ENCODE results near the gene ZNF678. TPM values are rescaled to one million over a fixed set of nuclear protein-coding genes. Genes with fewer than 3 reads are reported as not detected.
"Not testable (repeated sequence)": the region's sequence is repeated elsewhere in the genome, so short reads cannot be mapped to it uniquely, and the experiment has no call there.

The ZNF678 gene
- polyA plus RNA-seq, 1 donor from 2014 or later, result 9.3 TPM

- no peaks in the 10 kb centered on the region for H3K27me3 Mint-ChIP-seq
- peaks cover 10 to 41% (median 15%) of the 10 kb centered on the region in 3 donors for H3K9me3 Mint-ChIP-seq
- H3K4me3 Mint-ChIP-seq, result peak overlapping the region in 1 of 4 donors; percentile 27
- H3K4me1 Mint-ChIP-seq, result peaks cover 2 to 7% (median 4%) of the 10 kb centered on the region in 3 donors
- peaks cover 25% of the 10 kb centered on the region for H3K36me3 Mint-ChIP-seq
- no peak overlapping the region for H3K27ac Mint-ChIP-seq
These were observed 40.0 kb downstream of the ZNF678 start for GRCh38 chr1:227603327-227603726.

GRCh38 chr1:227604446-227604845 lies 41.1 kb downstream of the ZNF678 start:
- Mint-ChIP-seq H3K9me3 (peaks cover 5 to 31% (median 18%) of the 10 kb centered on the region in 3 donors), H3K36me3 (peaks cover 20% of the 10 kb centered on the region), H3K4me1 (peaks cover 2 to 7% (median 4%) of the 10 kb centered on the region in 3 donors), H3K4me3 (no peak overlapping the region), H3K27me3 (no peaks in the 10 kb centered on the region), H3K27ac (no peak overlapping the region)

- Mint-ChIP-seq H3K9me3 (peaks cover 5 to 29% (median 13%) of the 10 kb centered on the region in 3 donors), H3K36me3 (peaks cover 14% of the 10 kb centered on the region)
- not testable (repeated sequence) for H3K27me3 Mint-ChIP-seq, H3K4me1 Mint-ChIP-seq, H3K27ac Mint-ChIP-seq, H3K4me3 Mint-ChIP-seq
These were observed 42.9 kb downstream of the ZNF678 start for GRCh38 chr1:227606271-227606670.

GRCh38 chr1:227607336-227607898 lies 44.1 kb downstream of the ZNF678 start:
- no peaks in the 10 kb centered on the region for H3K27me3 Mint-ChIP-seq
- peaks cover 0 to 2% (median 0%) of the 10 kb centered on the region in 3 donors for H3K4me1 Mint-ChIP-seq
- no peak overlapping the region for H3K27ac Mint-ChIP-seq
- H3K4me3 Mint-ChIP-seq, result no peak overlapping the region
- H3K9me3 Mint-ChIP-seq, result peaks cover 5 to 32% (median 15%) of the 10 kb centered on the region in 3 donors
- peaks cover 15% of the 10 kb centered on the region for H3K36me3 Mint-ChIP-seq

GRCh38 chr1:227612658-227613057 lies 49.3 kb downstream of the ZNF678 start:
- Mint-ChIP-seq H3K4me3 (no peak overlapping the region), H3K27me3 (no peaks in the 10 kb centered on the region), H3K36me3 (peaks cover 32% of the 10 kb centered on the region), H3K4me1 (peaks cover 0 to 5% (median 4%) of the 10 kb centered on the region in 3 donors), H3K27ac (no peak overlapping the region), H3K9me3 (peaks cover 10 to 29% (median 18%) of the 10 kb centered on the region in 3 donors)

- Mint-ChIP-seq H3K4me3 (peak overlapping the region in 1 of 4 donors; percentile 34), H3K36me3 (peaks cover 34% of the 10 kb centered on the region), H3K27ac (no peak overlapping the region), H3K4me1 (peaks cover 0 to 5% (median 4%) of the 10 kb centered on the region in 3 donors), H3K27me3 (no peaks in the 10 kb centered on the region), H3K9me3 (peaks cover 12 to 29% (median 19%) of the 10 kb centered on the region in 3 donors)
These were observed 50.2 kb downstream of the ZNF678 start for GRCh38 chr1:227613526-227613925.

GRCh38 chr1:227621211-227621610 lies 57.9 kb downstream of the ZNF678 start:
- H3K9me3 Mint-ChIP-seq, result peaks cover 19 to 38% (median 32%) of the 10 kb centered on the region in 3 donors
- H3K27me3 Mint-ChIP-seq, result no peaks in the 10 kb centered on the region
- peak overlapping the region in 1 of 4 donors; percentile 43 for H3K4me3 Mint-ChIP-seq
- H3K27ac Mint-ChIP-seq, result no peak overlapping the region
- H3K36me3 Mint-ChIP-seq, result peaks cover 31% of the 10 kb centered on the region
- peaks cover 0 to 2% (median 2%) of the 10 kb centered on the region in 3 donors for H3K4me1 Mint-ChIP-seq

GRCh38 chr1:227622739-227623475 lies 59.6 kb downstream of the ZNF678 start:
- H3K27me3 Mint-ChIP-seq, result no peaks in the 10 kb centered on the region
- H3K27ac Mint-ChIP-seq, result no peak overlapping the region
- peaks cover 0 to 2% (median 0%) of the 10 kb centered on the region in 3 donors for H3K4me1 Mint-ChIP-seq
- H3K4me3 Mint-ChIP-seq, result no peak overlapping the region
- H3K9me3 Mint-ChIP-seq, result peaks cover 17 to 48% (median 41%) of the 10 kb centered on the region in 3 donors
- H3K36me3 Mint-ChIP-seq, result peaks cover 30% of the 10 kb centered on the region

GRCh38 chr1:227632325-227632724 lies 69.0 kb downstream of the ZNF678 start:
- Mint-ChIP-seq H3K4me1 (no peaks in the 10 kb centered on the region), H3K27ac (no peak overlapping the region), H3K4me3 (peak overlapping the region in 1 of 4 donors; percentile 87), H3K27me3 (no peaks in the 10 kb centered on the region), H3K9me3 (peaks cover 8 to 40% (median 23%) of the 10 kb centered on the region in 3 donors), H3K36me3 (peaks cover 24% of the 10 kb centered on the region)

GRCh38 chr1:227635596-227635995 lies 72.2 kb downstream of the ZNF678 start:
- Mint-ChIP-seq H3K4me3 (peak overlapping the region in 1 of 4 donors; percentile 41), H3K9me3 (peaks cover 4 to 37% (median 19%) of the 10 kb centered on the region in 3 donors), H3K36me3 (peaks cover 25% of the 10 kb centered on the region), H3K27ac (no peak overlapping the region), H3K4me1 (no peaks in the 10 kb centered on the region), H3K27me3 (no peaks in the 10 kb centered on the region)

- Mint-ChIP-seq H3K27ac (no peak overlapping the region), H3K27me3 (no peaks in the 10 kb centered on the region), H3K9me3 (peaks cover 7 to 49% (median 48%) of the 10 kb centered on the region in 3 donors), H3K4me1 (no peaks in the 10 kb centered on the region), H3K4me3 (peak overlapping the region in 1 of 4 donors; percentile 50), H3K36me3 (peaks cover 39% of the 10 kb centered on the region)
These were observed 91.1 kb downstream of the ZNF678 start for GRCh38 chr1:227654431-227654830.

- Mint-ChIP-seq H3K4me1 (no peaks in the 10 kb centered on the region), H3K36me3 (peaks cover 38% of the 10 kb centered on the region), H3K9me3 (peaks cover 9 to 46% (median 46%) of the 10 kb centered on the region in 3 donors), H3K27me3 (no peaks in the 10 kb centered on the region), H3K27ac (no peak overlapping the region), H3K4me3 (no peak overlapping the region)
These were observed 91.7 kb downstream of the ZNF678 start for GRCh38 chr1:227654858-227655752.

GRCh38 chr1:227661495-227661894 lies 98.1 kb downstream of the ZNF678 start:
- Mint-ChIP-seq H3K27ac (no peak overlapping the region), H3K36me3 (peaks cover 16% of the 10 kb centered on the region), H3K4me3 (no peak overlapping the region), H3K9me3 (peaks cover 19 to 45% (median 39%) of the 10 kb centered on the region in 3 donors), H3K27me3 (no peaks in the 10 kb centered on the region), H3K4me1 (no peaks in the 10 kb centered on the region)

GRCh38 chr1:227662933-227663332 lies 99.6 kb downstream of the ZNF678 start:
- H3K9me3 Mint-ChIP-seq, result peaks cover 19 to 57% (median 36%) of the 10 kb centered on the region in 3 donors
- H3K27ac Mint-ChIP-seq, result no peak overlapping the region
- H3K4me1 Mint-ChIP-seq, result no peaks in the 10 kb centered on the region
- no peaks in the 10 kb centered on the region for H3K27me3 Mint-ChIP-seq
- no peak overlapping the region for H3K4me3 Mint-ChIP-seq
- peaks cover 14% of the 10 kb centered on the region for H3K36me3 Mint-ChIP-seq

- H3K4me1 Mint-ChIP-seq, result no peaks in the 10 kb centered on the region
- H3K36me3 Mint-ChIP-seq, result peaks cover 9% of the 10 kb centered on the region
- H3K4me3 Mint-ChIP-seq, result no peak overlapping the region
- H3K9me3 Mint-ChIP-seq, result peaks cover 20 to 60% (median 32%) of the 10 kb centered on the region in 3 donors
- no peak overlapping the region for H3K27ac Mint-ChIP-seq
- H3K27me3 Mint-ChIP-seq, result no peaks in the 10 kb centered on the region
These were observed 102.9 kb downstream of the ZNF678 start for GRCh38 chr1:227666286-227666685.

Measured in IgD-negative memory B cell (primary cell).